DMS53 (cell line): ENCODE results near the gene TNS3.

ENCODE experiments used
- DNase-seq: peaks from one replicate; lab custom pipeline; 2025; lab: John Stamatoyannopoulos, UW

The TNS3 gene

GRCh38 chr7:47581438-47581803 is 490 bp downstream of the TNS3 start:
- peak; percentile 55 for DNase-seq

- DNase-seq: peak; percentile 45
These were observed 1.0 kb downstream of the TNS3 start for GRCh38 chr7:47580811-47581331.

- DNase-seq: no peak
These were observed 1.7 kb downstream of the TNS3 start for GRCh38 chr7:47580175-47580706.

GRCh38 chr7:47579458-47579857 is 2.5 kb downstream of the TNS3 start:
- DNase-seq: no peak

GRCh38 chr7:47578579-47579270 is 3.2 kb downstream of the TNS3 start:
- DNase-seq: no peak

GRCh38 chr7:47577321-47577919 is 4.5 kb downstream of the TNS3 start:
- DNase-seq: no peak

- peak; percentile 39 for DNase-seq
These were observed 5.0 kb downstream of the TNS3 start for GRCh38 chr7:47576866-47577306.

- DNase-seq: peak; percentile 93
These were observed 5.7 kb downstream of the TNS3 start for GRCh38 chr7:47576031-47576865.

GRCh38 chr7:47574482-47575329 is 7.2 kb downstream of the TNS3 start:
- peak; percentile 31 for DNase-seq

- DNase-seq: peak; percentile 16
These were observed 8.0 kb downstream of the TNS3 start for GRCh38 chr7:47573758-47574481.

- no peak for DNase-seq
These were observed 8.8 kb downstream of the TNS3 start for GRCh38 chr7:47572939-47573757.

GRCh38 chr7:47572094-47572445 is 9.8 kb downstream of the TNS3 start:
- DNase-seq: peak; percentile 90

GRCh38 chr7:47571331-47572093 is 10.4 kb downstream of the TNS3 start:
- DNase-seq: peak; percentile 96

- peak; percentile 63 for DNase-seq
These were observed 11.3 kb downstream of the TNS3 start for GRCh38 chr7:47570649-47571050.

- no peak for DNase-seq
These were observed 13.4 kb downstream of the TNS3 start for GRCh38 chr7:47568547-47568946.

GRCh38 chr7:47568056-47568455 is 13.9 kb downstream of the TNS3 start:
- no peak for DNase-seq

GRCh38 chr7:47565640-47566250 is 16.2 kb downstream of the TNS3 start:
- no peak for DNase-seq

- DNase-seq: no peak
These were observed 18.4 kb downstream of the TNS3 start for GRCh38 chr7:47563521-47563920.
